Mesendoderm (in vitro differentiated cells): Measurements from ENCODE around the gene CRYBA2.
A peak's percentile ranks its signal among the peaks of the same experiment; 100 is the strongest.

Experiments
- DNase-seq: peaks from one replicate; pipeline ENCODE4 v3.0.0; 2013
- H2AK5ac ChIP-seq: 2 replicates; pipeline ENCODE4 v1.6.1; 2013; ENCODE audit warnings: low read length, inconsistent platforms
- H2BK120ac ChIP-seq: 2 replicates; pipeline ENCODE4 v1.6.1; 2013; ENCODE audit warnings: low read depth, mild to moderate bottlenecking, low read length, moderate library complexity, mixed read lengths
- H2BK15ac ChIP-seq: replicated peaks from 2 replicates; pipeline ENCODE4 v1.6.1; 2013; ENCODE audit warnings: low read depth, mild to moderate bottlenecking, moderate library complexity
- H2BK5ac ChIP-seq: 2 replicates; pipeline ENCODE4 v1.6.1; 2013; ENCODE audit warnings: low read length, inconsistent platforms
- H3K18ac ChIP-seq: 2 replicates; pipeline ENCODE4 v1.6.1; 2013; ENCODE audit warnings: mild to moderate bottlenecking, low read length, mixed read lengths
- H3K23ac ChIP-seq: one replicate; pipeline ENCODE4 v1.6.1; 2013; ENCODE audit warnings: low read length
- H3K27ac ChIP-seq: 2 replicates; pipeline ENCODE4 v1.5.1; 2013; ENCODE audit warnings: low read depth, mild to moderate bottlenecking, inconsistent platforms, low read length, moderate library complexity
- H3K27me3 ChIP-seq: 2 replicates; pipeline ENCODE4 v1.6.1; 2013; ENCODE audit warnings: low read length, control low read depth, mild to moderate bottlenecking, inconsistent platforms; ENCODE audit not compliant: insufficient read depth, poor library complexity
- H3K36me3 ChIP-seq: 2 replicates; pipeline ENCODE4 v1.6.1; 2013; ENCODE audit warnings: low read length, inconsistent platforms; ENCODE audit not compliant: control insufficient read depth, insufficient read depth
- H3K4ac ChIP-seq: one replicate; pipeline ENCODE4 v1.6.1; 2013; ENCODE audit warnings: low read depth, mild to moderate bottlenecking, low read length, moderate library complexity
- H3K4me1 ChIP-seq: 2 replicates; pipeline ENCODE4 v1.6.1; 2013; ENCODE audit warnings: low read depth, low read length, inconsistent platforms; ENCODE audit not compliant: control insufficient read depth
- H3K4me2 ChIP-seq: 2 replicates; pipeline ENCODE4 v1.6.1; 2013; ENCODE audit warnings: low read length
- H3K4me3 ChIP-seq: 2 replicates; pipeline ENCODE4 v1.5.1; 2013; ENCODE audit warnings: mild to moderate bottlenecking, low read length
- H3K56ac ChIP-seq: one replicate; pipeline ENCODE4 v1.6.1; 2013; ENCODE audit warnings: low read length
- H3K79me1 ChIP-seq: 2 replicates; pipeline ENCODE4 v1.6.1; 2013; ENCODE audit warnings: low read length, inconsistent platforms
- H3K79me2 ChIP-seq: 2 replicates; pipeline ENCODE4 v1.6.1; 2013; ENCODE audit warnings: mild to moderate bottlenecking, low read length; ENCODE audit not compliant: control insufficient read depth, insufficient read depth
- H3K9ac ChIP-seq: 2 replicates; pipeline ENCODE4 v1.6.1; 2013; ENCODE audit warnings: low read length, inconsistent platforms
- H4K5ac ChIP-seq: one replicate; pipeline ENCODE4 v1.6.1; 2013; ENCODE audit warnings: low read length
- H4K8ac ChIP-seq: one replicate; pipeline ENCODE4 v1.6.1; 2013; ENCODE audit warnings: low read depth, mild to moderate bottlenecking, control low read depth, low read length, moderate library complexity
- WGBS: extraction: QIAGEN DNeasy Blood & Tissue Kit; methylation state at CpG from one replicate; pipeline ENCODE4 v1.1.7; 2013; ENCODE audit warnings: low lambda C conversion rate, missing lambda C conversion rate; ENCODE audit not compliant: insufficient coverage; ENCODE audit errors: extremely low coverage; 5-methylcytosine and 5-hydroxymethylcytosine counted together

CRYBA2 gene

GRCh38 chr2:219030177-219030940, 37.1 kb upstream of the CRYBA2 start:
- Histone ChIP-seq H2BK5ac (no peak overlapping the region), H3K4me1 (no peaks in the 10 kb centered on the region), H3K36me3 (no peaks in the 10 kb centered on the region), H3K4me2 (no peak overlapping the region), H3K27ac (no peak overlapping the region), H3K56ac (no peak overlapping the region), H3K27me3 (no peaks in the 10 kb centered on the region), H3K79me2 (no peaks in the 10 kb centered on the region), H2AK5ac (no peak overlapping the region), H2BK120ac (no peak overlapping the region), H3K23ac (no peak overlapping the region), H3K4ac (no peak overlapping the region), H3K79me1 (no peaks in the 10 kb centered on the region), H3K4me3 (no peak overlapping the region), H3K18ac (no peak overlapping the region), H3K9ac (no peak overlapping the region), H4K5ac (no peak overlapping the region), H4K8ac (no peak overlapping the region), H2BK15ac (no peak overlapping the region)
- DNase-seq = no peak
- no CpG with 5 or more reads among the region's 16 CpGs for WGBS

- peak; percentile 85 for DNase-seq
- no CpG with 5 or more reads among the region's 9 CpGs for WGBS
Measured at GRCh38 chr2:219029829-219030165, 36.6 kb upstream of the CRYBA2 start.

GRCh38 chr2:219028996-219029828, 36.0 kb upstream of the CRYBA2 start:
- WGBS = no CpG with 5 or more reads among the region's 13 CpGs
- no peak overlapping the region for H2BK5ac ChIP-seq
- no peak overlapping the region for H3K18ac ChIP-seq
- H2AK5ac ChIP-seq = no peak overlapping the region
- H3K27me3 ChIP-seq = no peaks in the 10 kb centered on the region
- no peak overlapping the region for H3K27ac ChIP-seq
- no peak overlapping the region for H3K23ac ChIP-seq
- H3K4me1 ChIP-seq = no peaks in the 10 kb centered on the region
- H3K9ac ChIP-seq = no peak overlapping the region
- no peak overlapping the region for H3K4ac ChIP-seq
- H4K8ac ChIP-seq = no peak overlapping the region
- no peak overlapping the region for H2BK15ac ChIP-seq
- no peak overlapping the region for H3K4me2 ChIP-seq
- no peaks in the 10 kb centered on the region for H3K36me3 ChIP-seq
- H3K56ac ChIP-seq = no peak overlapping the region
- H3K4me3 ChIP-seq = no peak overlapping the region
- H2BK120ac ChIP-seq = no peak overlapping the region
- no peaks in the 10 kb centered on the region for H3K79me1 ChIP-seq
- no peak overlapping the region for H4K5ac ChIP-seq
- DNase-seq = no peak
- no peaks in the 10 kb centered on the region for H3K79me2 ChIP-seq

More at GRCh38 chr2:219029829-219030165, 36.6 kb upstream of the CRYBA2 start:
- Histone ChIP-seq H3K4me1 (no peaks in the 10 kb centered on the region), H2BK120ac (no peak overlapping the region), H3K27ac (no peak overlapping the region), H3K9ac (no peak overlapping the region), H3K4me2 (no peak overlapping the region), H2AK5ac (no peak overlapping the region), H4K8ac (no peak overlapping the region), H2BK15ac (no peak overlapping the region), H3K4ac (no peak overlapping the region), H3K23ac (no peak overlapping the region), H3K36me3 (no peaks in the 10 kb centered on the region), H2BK5ac (no peak overlapping the region), H3K4me3 (no peak overlapping the region), H3K18ac (no peak overlapping the region), H3K79me2 (no peaks in the 10 kb centered on the region), H3K27me3 (no peaks in the 10 kb centered on the region), H3K56ac (no peak overlapping the region), H3K79me1 (no peaks in the 10 kb centered on the region), H4K5ac (no peak overlapping the region)

GRCh38 chr2:219028141-219028540, 34.9 kb upstream of the CRYBA2 start:
- Histone ChIP-seq H2AK5ac (no peak overlapping the region), H3K56ac (no peak overlapping the region), H3K4me2 (no peak overlapping the region), H3K27ac (no peak overlapping the region), H3K23ac (no peak overlapping the region), H3K79me1 (no peaks in the 10 kb centered on the region), H3K4me3 (no peak overlapping the region), H4K5ac (no peak overlapping the region), H3K18ac (no peak overlapping the region), H3K79me2 (no peaks in the 10 kb centered on the region), H3K4ac (no peak overlapping the region), H3K4me1 (no peaks in the 10 kb centered on the region), H2BK5ac (no peak overlapping the region), H4K8ac (no peak overlapping the region), H3K36me3 (no peaks in the 10 kb centered on the region), H3K27me3 (no peaks in the 10 kb centered on the region), H2BK15ac (no peak overlapping the region), H3K9ac (no peak overlapping the region), H2BK120ac (no peak overlapping the region)
- WGBS = no CpG with 5 or more reads among the region's 5 CpGs
- no peak for DNase-seq

GRCh38 chr2:219027511-219028055, 34.4 kb upstream of the CRYBA2 start:
- Histone ChIP-seq H3K4me3 (no peak overlapping the region), H3K23ac (no peak overlapping the region), H4K5ac (no peak overlapping the region), H3K36me3 (no peaks in the 10 kb centered on the region), H3K27ac (no peak overlapping the region), H4K8ac (no peak overlapping the region), H3K18ac (no peak overlapping the region), H3K56ac (no peak overlapping the region), H2BK120ac (no peak overlapping the region), H3K27me3 (no peaks in the 10 kb centered on the region), H3K9ac (no peak overlapping the region), H3K4me1 (no peaks in the 10 kb centered on the region), H2BK5ac (no peak overlapping the region), H3K4ac (no peak overlapping the region), H3K79me2 (no peaks in the 10 kb centered on the region), H2AK5ac (no peak overlapping the region), H3K79me1 (no peaks in the 10 kb centered on the region), H3K4me2 (no peak overlapping the region), H2BK15ac (no peak overlapping the region)
- WGBS = no CpG with 5 or more reads among the region's 22 CpGs
- DNase-seq = no peak
